Transverse colon (tissue), 4 donors: ENCODE data around the gene CCM2. TPM values are rescaled to one million over a fixed set of nuclear protein-coding genes. Genes with fewer than 3 reads are reported as not detected.
A peak's percentile ranks its signal among the peaks of the same experiment; 100 is the strongest.

Source experiments
- DNase-seq: peaks from one replicate; pipeline ENCODE4 v3.0.0-alpha.2; 2019
- H3K27ac ChIP-seq, 4 donors: fragments of 200-600 bp; sonication (generic); 2 replicates each; pipeline ENCODE4 v1.5.1; 2016 to 2018; ENCODE audit warnings: inconsistent platforms in 4 of 4
- H3K27me3 ChIP-seq: fragments of 200-600 bp; sonication (generic); 2 replicates; pipeline ENCODE4 v1.5.1; 2017; ENCODE audit warnings: inconsistent platforms
- H3K36me3 ChIP-seq, 4 donors: fragments of 200-600 bp; sonication (generic); 2 replicates each; pipeline ENCODE4 v1.5.1; 2017 to 2019; ENCODE audit warnings: inconsistent platforms in 4 of 4
- H3K4me1 ChIP-seq, 4 donors: fragments of 200-600 bp; sonication (generic); 2 replicates each; pipeline ENCODE4 v1.5.1; 2017 to 2020; ENCODE audit warnings: inconsistent platforms in 4 of 4
- H3K4me3 ChIP-seq, 4 donors: fragments of 200-600 bp; sonication (generic); 1 replicate in 1 of 4; 2 replicates in 3 of 4; pipeline versions ENCODE4 v1.5.1 to v1.6.1; 2017 to 2019; ENCODE audit warnings: inconsistent platforms in 4 of 4
- H3K9me3 ChIP-seq, 2 donors: fragments of 200-600 bp; sonication (generic); 2 replicates each; pipeline ENCODE4 v1.5.1; 2017 to 2019; ENCODE audit warnings: inconsistent platforms in 2 of 2
- CTCF ChIP-seq, 5 experiments: fragments of 200-600 bp in 3 of 5; fragments of 450-650 bp in 2 of 5; sonication (generic) in 3 of 5; IDR thresholded peaks; 1 replicate in 2 of 5; 2 replicates in 3 of 5; pipeline ENCODE4 v1.5.1; 2016 to 2017; ENCODE audit warnings: antibody characterized with exemption in 5 of 5, inconsistent platforms in 3 of 5, mild to moderate bottlenecking in 2 of 5, moderate library complexity in 1 of 5
- EP300 ChIP-seq: sonication (generic); formaldehyde crosslinking; IDR thresholded peaks from one replicate; pipeline ENCODE4 v1.6.1; 2017; ENCODE audit warnings: antibody characterized with exemption, low read depth
- POLR2A ChIP-seq: fragments of 450-650 bp; IDR thresholded peaks from one replicate; pipeline ENCODE4 v1.6.1; 2016; ENCODE audit warnings: antibody characterized with exemption, mild to moderate bottlenecking, moderate library complexity
- POLR2AphosphoS5 ChIP-seq, 3 donors: sonication (generic); formaldehyde crosslinking; IDR thresholded peaks; one replicate each; pipeline ENCODE4 v1.6.1; 2016; ENCODE audit warnings: antibody characterized with exemption in 3 of 3
- WGBS, 2 donors: methylation state at CpG; one replicate each; pipeline ENCODE4 v1.1.5; 2018; ENCODE audit warnings: low coverage in 1 of 2; 5-methylcytosine and 5-hydroxymethylcytosine counted together
- in situ Hi-C, 4 donors: fragments of 200-750 bp; cut with MboI; loops; one replicate each; pipeline versions ENCODE4 v1.15.0 to v1.15.1; 2017; ENCODE audit warnings: low sequenced_read_pairs in 3 of 4, low pct_ligation_motif_present in 1 of 4, low pct_unique_long_range_greater_than_20kb in 1 of 4
- intact Hi-C: fragments of 100-400 bp; cut with DNase I; formaldehyde crosslinking; loops from one replicate; pipeline ENCODE4 v1.15.1; 2023; ENCODE audit warnings: low total_unique reads
- total RNA-seq, 4 donors: library from RNA; depleted of rRNA; stranded (reverse); fragments of >200 nt; gene quantifications; one replicate each; pipeline ENCODE4 v1.1.0, GENCODE V29; 2016

CCM2 gene
- total RNA-seq, 4 donors from 2014 or later: 40.4 to 76.4 (median 47.8) TPM

DNA sequence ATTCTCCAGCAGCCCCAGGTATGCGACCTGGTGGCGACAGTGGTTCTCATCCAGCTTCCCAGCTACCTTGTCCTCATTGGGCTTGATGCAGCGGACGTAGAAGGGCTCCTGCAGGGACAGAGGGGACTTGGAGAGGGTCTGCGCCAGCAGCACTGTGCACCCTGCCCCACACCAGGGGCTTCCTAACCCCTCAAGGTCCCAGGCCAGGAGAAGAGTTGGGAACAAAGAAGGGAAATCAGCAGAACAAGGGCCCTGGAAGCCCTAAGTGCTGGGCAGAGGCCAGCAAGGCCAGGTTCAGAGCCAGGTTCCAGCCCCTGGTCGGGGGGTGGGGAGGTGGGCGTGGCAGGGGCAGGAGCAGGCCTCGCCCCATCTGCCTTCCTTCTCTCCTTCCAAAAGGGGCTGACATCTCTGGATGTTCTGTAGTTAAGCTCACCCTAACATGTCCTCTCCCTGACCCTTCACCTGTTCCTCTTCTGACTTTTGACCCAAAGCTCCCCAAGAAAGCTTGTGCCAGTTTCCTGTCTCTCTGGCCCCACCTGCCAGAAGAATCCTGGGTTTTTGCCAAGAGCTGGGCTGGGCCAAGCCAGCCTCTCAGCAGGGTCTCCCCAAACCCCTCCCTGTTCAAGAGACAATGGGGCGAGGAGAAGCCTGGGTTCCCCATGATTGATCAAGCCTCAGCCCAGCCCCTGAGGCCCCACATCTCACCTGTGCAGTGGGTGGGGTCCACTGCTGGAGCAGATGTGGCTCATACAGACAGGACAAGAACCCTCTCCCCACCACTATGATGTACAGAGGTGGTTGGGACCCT is 33.1 kb upstream of the CCM2 start:
- WGBS, 2 donors: 78% methylated on average over 9 of the region's 9 CpGs; no CpG with 5 or more reads in 1 of the 2 donors
- no peak overlapping the region for H3K27ac ChIP-seq
- no peak for DNase-seq
- no peaks in the 10 kb centered on the region for H3K36me3 ChIP-seq
- TF ChIP-seq POLR2A (no peak), POLR2AphosphoS5 (IDR thresholded peaks at IDR 0.05) (no peak), EP300 (no peak), CTCF (IDR thresholded peaks at IDR 0.05) (no peak)
- H3K4me3 ChIP-seq: no peak overlapping the region
- H3K27me3 ChIP-seq: peaks cover 14% of the 10 kb centered on the region
- in situ Hi-C loops: loop anchor here in 1 of 4 donors (10.0 kb wide), 1 partner anchor 168 kb away; no protein-coding TSS in a partner anchor
- H3K9me3 ChIP-seq: no peaks in the 10 kb centered on the region
- peaks cover 0 to 13% (median 11%) of the 10 kb centered on the region in 4 donors for H3K4me1 ChIP-seq
- intact Hi-C loops: no loop called here

DNA sequence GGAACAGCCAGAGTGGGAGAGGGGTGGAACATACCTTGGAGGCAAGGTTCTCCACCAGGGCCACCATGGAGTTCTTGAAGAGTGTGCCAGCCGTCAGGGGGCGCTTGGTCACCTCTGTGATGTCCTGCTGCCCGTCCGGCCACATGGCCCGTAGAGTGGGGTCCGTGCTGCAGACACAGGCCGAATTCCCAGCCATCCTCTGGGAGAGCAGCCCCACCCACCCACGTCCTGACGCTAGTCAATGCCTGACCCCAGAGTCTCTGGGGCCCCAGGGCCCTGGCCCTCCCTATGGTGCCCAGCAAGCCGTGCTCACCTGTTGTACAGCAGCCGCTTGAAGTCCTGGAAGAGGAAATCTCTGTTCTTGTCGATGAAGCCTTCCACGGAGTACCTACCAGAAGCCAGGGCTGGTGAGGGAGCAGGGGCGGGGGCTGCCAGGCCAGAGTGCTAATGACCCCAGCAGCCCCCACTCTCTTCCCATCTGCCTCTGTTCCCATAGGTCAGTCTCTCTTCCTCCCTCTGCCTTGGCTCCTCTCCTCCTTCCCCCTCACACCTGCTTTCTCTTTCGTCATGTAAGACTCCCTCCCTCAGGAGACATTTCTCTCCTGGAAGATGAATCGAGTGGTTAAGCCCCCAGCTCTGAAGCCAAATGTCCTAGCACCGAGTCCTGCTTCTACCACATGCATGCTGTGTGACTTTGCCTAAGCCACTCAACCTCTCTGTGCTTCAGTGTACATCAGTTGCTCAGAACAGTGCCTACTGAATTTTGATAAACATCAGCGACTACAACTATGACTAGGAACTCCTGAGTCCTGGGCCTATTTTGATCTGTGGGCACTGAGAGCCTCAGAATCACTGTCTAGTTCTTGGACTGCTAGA is 32.2 kb upstream of the CCM2 start:
- no peak overlapping the region for H3K27ac ChIP-seq
- H3K4me3 ChIP-seq: no peak overlapping the region
- in situ Hi-C loops: loop anchor here in 1 of 4 donors (10.0 kb wide), 1 partner anchor 167 kb away; no protein-coding TSS in a partner anchor
- H3K4me1 ChIP-seq: peaks cover 0 to 5% (median 4%) of the 10 kb centered on the region in 4 donors
- intact Hi-C loops: no loop called here
- no peaks in the 10 kb centered on the region for H3K36me3 ChIP-seq
- 79 to 88% methylated on average over 3 to 18 of the region's 18 CpGs for WGBS, 2 donors
- H3K27me3 ChIP-seq: peaks cover 6% of the 10 kb centered on the region
- TF ChIP-seq CTCF (IDR thresholded peaks at IDR 0.05) (no peak), POLR2A (no peak), POLR2AphosphoS5 (IDR thresholded peaks at IDR 0.05) (no peak), EP300 (no peak)
- no peak for DNase-seq
- H3K9me3 ChIP-seq: no peaks in the 10 kb centered on the region

DNA sequence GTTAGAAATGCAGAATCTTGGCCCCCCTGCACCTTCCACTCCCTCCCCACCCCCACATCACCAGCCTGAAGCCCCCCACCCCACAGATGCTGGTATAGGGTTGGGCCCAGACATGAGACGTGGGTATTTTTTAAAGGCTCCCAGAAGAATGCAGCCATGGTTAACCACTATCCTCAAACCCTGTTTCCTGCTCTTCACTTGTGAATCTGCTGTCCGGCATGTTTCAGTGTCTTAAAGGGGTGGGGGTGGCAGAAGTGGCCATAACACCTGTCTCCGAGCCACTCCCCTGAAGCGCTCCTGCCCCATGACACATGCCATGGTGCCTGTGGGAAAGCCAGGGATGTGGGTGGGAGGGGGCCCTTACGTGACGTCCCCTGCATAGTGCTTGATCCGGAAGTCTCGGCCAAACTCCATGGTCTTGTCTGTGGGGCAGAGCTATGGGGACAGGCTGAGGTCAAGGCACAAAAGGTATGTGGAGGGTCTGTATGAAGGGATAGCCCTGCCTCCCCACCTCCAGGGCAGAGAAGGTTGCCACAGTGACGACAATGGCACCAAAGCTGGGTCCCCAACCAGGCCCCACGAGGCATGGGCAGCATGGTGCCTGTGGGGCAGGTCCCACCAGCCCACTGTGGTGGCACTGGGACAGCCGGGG is 30.8 kb upstream of the CCM2 start:
- intact Hi-C loops (no loop called here), in situ Hi-C loops (loop anchor here in 1 of 4 donors (10.0 kb wide), 1 partner anchor 166 kb away; no protein-coding TSS in a partner anchor)
- Histone ChIP-seq H3K27ac (no peak overlapping the region), H3K27me3 (no peaks in the 10 kb centered on the region), H3K4me3 (no peak overlapping the region), H3K36me3 (no peaks in the 10 kb centered on the region), H3K4me1 (no peaks in the 10 kb centered on the region), H3K9me3 (no peaks in the 10 kb centered on the region)
- peak; percentile 1 for DNase-seq
- WGBS, 2 donors: 90 to 100% methylated on average over 1 to 11 of the region's 11 CpGs
- TF ChIP-seq POLR2AphosphoS5 (IDR thresholded peaks at IDR 0.05) (no peak), POLR2A (no peak), EP300 (no peak), CTCF (IDR thresholded peaks at IDR 0.05) (no peak)
